ENCODE data around the gene FAM83B. TPM values are rescaled to one million over a fixed set of nuclear protein-coding genes. Genes with fewer than 3 reads are reported as not detected.
"Not testable (repeated sequence)": the region's sequence is repeated elsewhere in the genome, so short reads cannot be mapped to it uniquely, and the experiment has no call there.

Gene FAM83B
- total RNA-seq, 4 donors from 2014 or later, result 0.26 to 1.0 (median 0.44) TPM

DNA sequence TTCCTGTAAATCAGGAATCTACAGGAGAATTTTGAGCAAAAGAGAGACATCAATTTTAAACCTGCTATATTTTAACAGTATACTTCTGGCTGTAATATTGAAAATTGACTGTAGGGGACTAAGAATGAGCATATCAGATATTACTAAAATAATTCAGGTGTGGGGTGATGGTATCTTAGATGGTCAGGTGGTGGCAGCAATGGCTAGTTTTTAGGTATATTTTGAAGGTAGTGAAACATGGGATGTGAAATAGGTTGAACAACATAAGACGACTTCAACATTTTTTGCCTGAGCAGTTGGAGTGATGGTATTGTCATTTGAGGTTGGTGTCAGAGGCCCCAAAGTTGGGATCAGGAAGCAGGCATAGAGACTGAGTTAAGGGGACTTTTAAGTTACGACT is 32.1 kb downstream of the FAM83B start:
- in situ Hi-C loops (cut with MboI; ENCODE audit: low sequenced_read_pairs in 4 of 4), result no loop called here
- Histone ChIP-seq H3K27me3 (no peaks in the 10 kb centered on the region), H3K9me3 (no peaks in the 10 kb centered on the region), H3K36me3 (no peaks in the 10 kb centered on the region), H3K4me1 (peaks cover 0 to 3% of the 10 kb centered on the region in 2 donors), H3K4me3 (no peak overlapping the region), H3K27ac (no peak overlapping the region)
- ATAC-seq (no peak), DNase-seq (no peak)
- intact Hi-C loops (cut with DNase I; ENCODE audit: low total_unique reads), result loop anchor here (2.0 kb wide), 1 partner anchor 190 kb away; no protein-coding TSS in a partner anchor
- TF ChIP-seq, protein P1, sequence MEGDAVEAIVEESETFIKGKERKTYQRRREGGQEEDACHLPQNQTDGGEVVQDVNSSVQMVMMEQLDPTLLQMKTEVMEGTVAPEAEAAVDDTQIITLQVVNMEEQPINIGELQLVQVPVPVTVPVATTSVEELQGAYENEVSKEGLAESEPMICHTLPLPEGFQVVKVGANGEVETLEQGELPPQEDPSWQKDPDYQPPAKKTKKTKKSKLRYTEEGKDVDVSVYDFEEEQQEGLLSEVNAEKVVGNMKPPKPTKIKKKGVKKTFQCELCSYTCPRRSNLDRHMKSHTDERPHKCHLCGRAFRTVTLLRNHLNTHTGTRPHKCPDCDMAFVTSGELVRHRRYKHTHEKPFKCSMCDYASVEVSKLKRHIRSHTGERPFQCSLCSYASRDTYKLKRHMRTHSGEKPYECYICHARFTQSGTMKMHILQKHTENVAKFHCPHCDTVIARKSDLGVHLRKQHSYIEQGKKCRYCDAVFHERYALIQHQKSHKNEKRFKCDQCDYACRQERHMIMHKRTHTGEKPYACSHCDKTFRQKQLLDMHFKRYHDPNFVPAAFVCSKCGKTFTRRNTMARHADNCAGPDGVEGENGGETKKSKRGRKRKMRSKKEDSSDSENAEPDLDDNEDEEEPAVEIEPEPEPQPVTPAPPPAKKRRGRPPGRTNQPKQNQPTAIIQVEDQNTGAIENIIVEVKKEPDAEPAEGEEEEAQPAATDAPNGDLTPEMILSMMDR (IDR thresholded peaks at IDR 0.05 in 4 of 5, conservative IDR thresholded peaks at IDR 0.05 in 1 of 5), result no peak
- no peak for TF ChIP-seq POLR2A (IDR thresholded peaks at IDR 0.05)

DNA sequence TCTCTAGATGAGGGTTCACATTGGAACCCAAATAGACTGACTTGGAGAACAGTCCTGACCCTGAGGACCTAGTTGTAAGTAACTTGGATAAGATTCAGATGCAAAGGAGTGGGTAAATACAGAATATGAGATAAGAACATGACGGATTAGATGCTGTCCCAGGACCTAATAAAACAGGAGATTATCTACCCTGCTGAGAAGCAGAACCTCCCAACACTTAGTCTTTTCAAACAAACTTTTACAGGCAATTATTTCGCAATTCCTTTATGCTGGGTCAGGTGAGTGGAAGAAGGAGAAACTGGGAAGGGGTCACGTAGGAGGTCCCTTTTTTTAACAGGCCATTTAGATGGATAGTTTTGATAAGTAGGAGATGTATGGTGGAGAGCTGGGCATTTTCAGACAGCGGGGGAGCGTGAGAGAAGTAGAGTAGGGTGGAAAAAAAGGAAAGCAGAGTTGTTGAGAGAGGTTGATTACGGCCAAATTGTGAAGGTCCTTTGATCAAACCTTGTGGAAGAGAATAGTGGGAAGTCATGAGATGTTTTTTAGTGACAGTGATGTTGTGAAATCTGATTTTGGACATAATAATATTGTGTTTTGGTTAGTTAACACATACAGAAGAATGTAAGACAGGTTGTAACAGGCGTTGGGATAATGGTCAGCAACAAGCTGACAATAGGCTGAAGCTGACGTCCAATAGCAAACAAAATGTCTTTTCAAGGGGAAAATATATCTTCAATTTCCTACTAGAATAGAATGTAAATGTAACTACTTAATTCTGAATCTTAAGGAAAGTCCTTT is 32.8 kb downstream of the FAM83B start:
- in situ Hi-C loops (cut with MboI; ENCODE audit: low sequenced_read_pairs in 4 of 4), result no loop called here
- TF ChIP-seq POLR2A (IDR thresholded peaks at IDR 0.05), result no peak
- TF ChIP-seq, protein P1 (IDR thresholded peaks at IDR 0.05 in 4 of 5, conservative IDR thresholded peaks at IDR 0.05 in 1 of 5), result no peak
- intact Hi-C loops (cut with DNase I; ENCODE audit: low total_unique reads), result loop anchor here (2.0 kb wide), 1 partner anchor 189 kb away; no protein-coding TSS in a partner anchor

DNA sequence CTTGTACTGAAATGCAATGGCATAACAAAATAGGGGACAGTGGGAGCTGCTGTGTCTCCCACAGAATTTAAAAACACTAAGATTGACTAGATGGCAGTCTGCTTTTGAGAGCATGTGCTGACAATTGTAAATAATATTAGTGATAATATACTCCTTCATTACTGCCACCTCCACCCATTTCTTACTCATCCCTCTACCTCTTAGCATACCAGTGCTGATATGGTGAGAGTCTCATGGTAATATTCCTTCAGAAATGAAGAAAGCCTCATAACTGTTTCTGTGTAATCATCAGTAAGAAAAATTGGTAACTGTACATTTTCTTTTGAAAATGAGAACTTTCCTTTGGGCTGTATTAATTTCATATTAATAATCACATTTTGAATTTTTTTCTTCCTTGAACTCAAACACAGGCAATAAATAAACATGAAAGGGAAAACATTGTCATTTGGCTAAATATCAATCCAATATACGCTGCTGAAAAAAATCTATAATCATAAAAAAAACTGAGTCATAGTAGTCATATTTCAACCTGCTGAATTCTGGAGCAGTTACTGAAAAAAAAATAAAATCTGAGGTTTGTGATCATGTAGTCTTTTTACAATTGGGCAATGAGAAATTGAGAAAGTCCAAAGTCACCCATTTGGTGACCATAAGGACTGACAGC is 34.6 kb downstream of the FAM83B start:
- intact Hi-C loops (cut with DNase I; ENCODE audit: low total_unique reads), result no loop called here
- no peaks in the 10 kb centered on the region for H3K9me3 ChIP-seq
- H3K27ac ChIP-seq, result no peak overlapping the region
- no peak for DNase-seq
- in situ Hi-C loops (cut with MboI; ENCODE audit: low sequenced_read_pairs in 4 of 4), result no loop called here
- peaks cover 0 to 3% of the 10 kb centered on the region in 2 donors for H3K4me1 ChIP-seq
- no peaks in the 10 kb centered on the region for H3K36me3 ChIP-seq
- ATAC-seq, result no peak
- no peak for TF ChIP-seq POLR2A (IDR thresholded peaks at IDR 0.05)
- TF ChIP-seq, protein P1 (IDR thresholded peaks at IDR 0.05 in 4 of 5, conservative IDR thresholded peaks at IDR 0.05 in 1 of 5), result no peak
- no peaks in the 10 kb centered on the region for H3K27me3 ChIP-seq
- H3K4me3 ChIP-seq, result no peak overlapping the region

More for the DNA sequence above, 32.8 kb downstream of the FAM83B start:
- Histone ChIP-seq H3K27me3 (no peaks in the 10 kb centered on the region), H3K27ac (no peak overlapping the region), H3K36me3 (no peaks in the 10 kb centered on the region), H3K9me3 (no peaks in the 10 kb centered on the region), H3K4me1 (peaks cover 0 to 3% of the 10 kb centered on the region in 2 donors), H3K4me3 (no peak overlapping the region)
- no peak for DNase-seq
- ATAC-seq, result no peak

DNA sequence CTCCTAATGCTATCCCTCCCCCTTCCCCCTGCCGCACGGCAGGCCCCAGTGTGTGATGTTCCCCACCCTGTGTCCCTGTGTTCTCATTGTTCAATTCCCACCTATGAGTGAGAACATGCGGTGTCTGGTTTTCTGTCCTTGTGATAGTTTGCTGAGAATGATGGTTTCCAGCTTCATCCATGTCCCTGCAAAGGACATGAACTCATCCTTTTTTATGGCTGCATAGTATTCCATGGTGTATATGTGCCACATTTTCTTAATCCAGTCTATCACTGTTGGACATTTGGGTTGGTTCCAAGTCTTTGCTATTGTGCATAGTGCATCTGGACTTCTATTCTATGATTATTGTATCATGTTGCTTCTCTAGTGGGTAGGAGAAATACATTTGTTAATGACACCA is 35.3 kb downstream of the FAM83B start:
- H3K4me3 ChIP-seq; intact Hi-C loops (cut with DNase I; ENCODE audit: low total_unique reads); H3K9me3 ChIP-seq; H3K27me3 ChIP-seq; H3K36me3 ChIP-seq; H3K4me1 ChIP-seq; ATAC-seq; in situ Hi-C loops (cut with MboI; ENCODE audit: low sequenced_read_pairs in 4 of 4); H3K27ac ChIP-seq; DNase-seq: not testable (repeated sequence)

DNA sequence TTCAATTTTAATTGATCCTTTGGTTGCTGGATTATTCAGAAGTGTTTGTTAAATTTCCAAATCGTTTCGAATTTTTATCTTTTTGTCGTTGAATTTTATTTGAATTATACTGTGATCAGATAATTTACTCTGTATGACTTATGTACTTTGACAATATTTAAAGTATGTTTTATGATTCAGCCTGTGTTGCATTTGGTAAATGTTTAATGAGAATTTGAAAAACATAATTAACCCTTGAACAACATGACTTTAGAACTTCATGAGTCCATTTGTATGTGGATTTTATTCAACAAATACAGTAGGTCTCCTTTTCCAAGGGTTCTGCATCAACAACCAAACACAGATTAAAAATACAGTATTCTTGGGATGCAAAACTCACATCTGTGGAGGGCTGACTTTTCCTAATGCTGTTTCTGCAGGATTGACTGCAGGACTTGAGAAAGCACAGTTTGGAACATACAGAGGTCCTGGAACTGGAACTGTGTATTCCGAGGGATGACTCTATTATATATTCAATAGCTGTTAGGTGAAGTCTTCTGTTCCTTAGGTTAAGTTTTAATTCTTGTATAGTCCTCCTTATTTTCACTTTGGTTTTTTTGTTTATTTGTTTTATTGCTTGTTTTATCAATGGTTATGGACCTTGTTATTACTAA is 40.5 kb downstream of the FAM83B start:
- ATAC-seq (no peak), DNase-seq (no peak)
- Histone ChIP-seq H3K9me3 (no peaks in the 10 kb centered on the region), H3K27me3 (no peaks in the 10 kb centered on the region), H3K4me1 (no peaks in the 10 kb centered on the region), H3K4me3 (no peak overlapping the region), H3K36me3 (no peaks in the 10 kb centered on the region), H3K27ac (no peak overlapping the region)
- no peak for TF ChIP-seq POLR2A (IDR thresholded peaks at IDR 0.05)
- TF ChIP-seq, protein P1 (IDR thresholded peaks at IDR 0.05 in 4 of 5, conservative IDR thresholded peaks at IDR 0.05 in 1 of 5), result no peak
- in situ Hi-C loops (cut with MboI; ENCODE audit: low sequenced_read_pairs in 4 of 4) (no loop called here), intact Hi-C loops (cut with DNase I; ENCODE audit: low total_unique reads) (no loop called here)
